ENCODE data around the gene KLRG1. TPM values are rescaled to one million over a fixed set of nuclear protein-coding genes. Genes with fewer than 3 reads are reported as not detected.

Gene KLRG1
- polyA plus RNA-seq, 1 donor from 2014 or later, result 4.7 TPM

GRCh38 chr12:8956073-8956472 lies 33.3 kb upstream of the KLRG1 start:
- no peak overlapping the region for H3K4me2 ChIP-seq (ENCODE audit: low read length)
- H3F3A ChIP-seq (ENCODE audit: insufficient read depth, low read length, poor library complexity, severe bottlenecking), result no peaks in the 10 kb centered on the region
- H2AFZ ChIP-seq (ENCODE audit: low read depth, low read length), result no peak overlapping the region
- no peaks in the 10 kb centered on the region for H3K27me3 ChIP-seq (ENCODE audit: insufficient read depth, low read depth, low read length)
- H3K4me3 ChIP-seq (ENCODE audit: low read length), result no peak overlapping the region
- TF ChIP-seq SMC3 (conservative IDR thresholded peaks at IDR 0.05; ENCODE audit: poor library complexity) (no peak), MXI1 (conservative IDR thresholded peaks at IDR 0.05; ENCODE audit: poor library complexity, severe bottlenecking) (no peak), POLR2AphosphoS5 (IDR thresholded peaks at IDR 0.05) (no peak), CTCF (IDR thresholded peaks at IDR 0.05; ENCODE audit: poor library complexity, severe bottlenecking) (no peak), EZH2 (IDR thresholded peaks at IDR 0.05; ENCODE audit: borderline replicate concordance, insufficient read depth, low read length, poor library complexity, severe bottlenecking) (no peak), REST (IDR thresholded peaks at IDR 0.05; ENCODE audit: borderline replicate concordance) (no peak), EP300 (conservative IDR thresholded peaks at IDR 0.05; ENCODE audit: poor library complexity, severe bottlenecking) (no peak), RAD21 (conservative IDR thresholded peaks at IDR 0.05) (no peak), TAF1 (IDR thresholded peaks at IDR 0.05; ENCODE audit: low read depth) (no peak)
- no peak overlapping the region for H3K9ac ChIP-seq (ENCODE audit: low read length)
- H3K27ac ChIP-seq (ENCODE audit: low read length), result no peak overlapping the region
- no peaks in the 10 kb centered on the region for H3K9me2 ChIP-seq (ENCODE audit: insufficient read depth, low read length)
- H3K36me3 ChIP-seq (ENCODE audit: insufficient read depth, low read length), result no peaks in the 10 kb centered on the region
- no peaks in the 10 kb centered on the region for H3K79me2 ChIP-seq (replicated peaks; ENCODE audit: insufficient read depth, low read length)
- H3K9me3 ChIP-seq (ENCODE audit: low read length), result no peaks in the 10 kb centered on the region
- no peaks in the 10 kb centered on the region for H4K20me1 ChIP-seq (ENCODE audit: insufficient read depth)

GRCh38 chr12:8956772-8957171 lies 32.6 kb upstream of the KLRG1 start:
- Histone ChIP-seq H3K79me2 (replicated peaks; ENCODE audit: insufficient read depth, low read length) (no peaks in the 10 kb centered on the region), H4K20me1 (ENCODE audit: insufficient read depth) (no peaks in the 10 kb centered on the region), H3K27ac (ENCODE audit: low read length) (no peak overlapping the region), H3F3A (ENCODE audit: insufficient read depth, low read length, poor library complexity, severe bottlenecking) (no peaks in the 10 kb centered on the region), H3K4me2 (ENCODE audit: low read length) (no peak overlapping the region), H2AFZ (ENCODE audit: low read depth, low read length) (no peak overlapping the region), H3K9me3 (ENCODE audit: low read length) (no peaks in the 10 kb centered on the region), H3K9ac (ENCODE audit: low read length) (no peak overlapping the region), H3K4me3 (ENCODE audit: low read length) (no peak overlapping the region), H3K27me3 (ENCODE audit: insufficient read depth, low read depth, low read length) (no peaks in the 10 kb centered on the region), H3K9me2 (ENCODE audit: insufficient read depth, low read length) (no peaks in the 10 kb centered on the region), H3K36me3 (ENCODE audit: insufficient read depth, low read length) (no peaks in the 10 kb centered on the region)
- TF ChIP-seq CTCF (IDR thresholded peaks at IDR 0.05; ENCODE audit: poor library complexity, severe bottlenecking) (no peak), SMC3 (conservative IDR thresholded peaks at IDR 0.05; ENCODE audit: poor library complexity) (no peak), EZH2 (IDR thresholded peaks at IDR 0.05; ENCODE audit: borderline replicate concordance, insufficient read depth, low read length, poor library complexity, severe bottlenecking) (no peak)

Measured in neural cell (in vitro differentiated cells).